HCT116 (cell line): Measurements from ENCODE around the gene RHPN2. TPM values are rescaled to one million over a fixed set of nuclear protein-coding genes. Genes with fewer than 3 reads are reported as not detected.
A peak's percentile ranks its signal among the peaks of the same experiment; 100 is the strongest.

ENCODE experiments used
- ATAC-seq: fragments of 200-7000 bp; cut with Tn5 transposase; 2 replicates; pipeline ENCODE4 v1.9.1; 2020; ENCODE audit warnings: mild to moderate bottlenecking, moderate library complexity
- BruUV-seq: library from RNA; stranded (reverse); fragments of 400-500 nt; replicated peaks from 2 replicates; lab custom pipeline; 2021; lab: Mats Ljungman, UMichigan
- CTCF ChIA-PET: fragments of 300-600 bp; sonication (Branson Sonifier 250); formaldehyde crosslinking; loops from one replicate; lab custom pipeline; 2021; ENCODE audit warnings: antibody characterized with exemption; lab: Charles Lee
- POLR2A ChIA-PET: fragments of 300-600, 350-600 bp; sonication (Branson Sonifier 250); formaldehyde crosslinking; loops from one replicate; lab custom pipeline; 2021; ENCODE audit warnings: antibody characterized with exemption; lab: Charles Lee
- RAD21 ChIA-PET, 2 experiments: fragments of 300-600 bp; sonication (Branson Sonifier 250); formaldehyde crosslinking; loops; one replicate each; lab custom pipeline; 2023; ENCODE audit warnings: low total read pairs in 2 of 2; ENCODE audit not compliant: uncharacterized antibody in 2 of 2, unreplicated experiment in 2 of 2, low non-redundant PET in 1 of 2; lab: Charles Lee
- DNase-seq: peaks from one replicate; pipeline ENCODE4 v3.0.0-alpha.2; 2010; ENCODE audit warnings: low read depth, low spot score
- H2AFZ ChIP-seq: fragments of 200-600 bp; shearing (Covaris generic), sonication (generic); 2 replicates; pipeline ENCODE4 v1.6.1; 2017; ENCODE audit warnings: low read depth, mixed run types, mixed read lengths, antibody characterized with exemption, low read length; ENCODE audit not compliant: poor library complexity, severe bottlenecking
- H3K27ac ChIP-seq: 2 replicates; pipeline ENCODE4 v1.5.1; 2012; ENCODE audit warnings: low read depth, low read length
- H3K27me3 ChIP-seq: fragments of 200-600 bp; sonication (generic); 2 replicates; pipeline ENCODE4 v1.6.1; 2016; ENCODE audit warnings: mixed run types, low read length, mixed read lengths; ENCODE audit not compliant: insufficient read depth
- H3K36me3 ChIP-seq, 2 experiments: fragments of 200-500 bp in 1 of 2; fragments of 200-600 bp in 1 of 2; sonication (Bioruptor generic) in 1 of 2; sonication (generic) in 1 of 2; 2 replicates each; pipeline versions ENCODE4 v1.5.1 to v1.6.1; 2014 to 2016; ENCODE audit warnings: low read length in 2 of 2, inconsistent platforms in 1 of 2, mixed read lengths in 1 of 2, mixed run types in 1 of 2; ENCODE audit not compliant: insufficient read depth in 2 of 2, control insufficient read depth in 1 of 2
- H3K4me1 ChIP-seq, 2 experiments: fragments of 200-600 bp in 1 of 2; sonication (generic) in 1 of 2; 2 replicates each; pipeline versions ENCODE4 v1.5.1 to v1.6.1; 2012 to 2017; ENCODE audit warnings: low read length in 2 of 2, inconsistent platforms in 1 of 2, mild to moderate bottlenecking in 1 of 2, mixed read lengths in 1 of 2, mixed run types in 1 of 2, moderate library complexity in 1 of 2; ENCODE audit not compliant: insufficient read depth in 2 of 2, control insufficient read depth in 1 of 2
- H3K4me2 ChIP-seq: fragments of 200-600 bp; sonication (generic); 2 replicates; pipeline ENCODE4 v1.6.1; 2017; ENCODE audit warnings: mixed run types, low read length, mixed read lengths
- H3K4me3 ChIP-seq, 2 experiments: fragments of 200-600 bp in 1 of 2; sonication (generic) in 1 of 2; replicated peaks in 1 of 2; 2 replicates each; pipeline ENCODE4 v1.5.1; 2011 to 2016; ENCODE audit warnings: low read length in 2 of 2, control low read depth in 1 of 2, low read depth in 1 of 2, mild to moderate bottlenecking in 1 of 2, mixed read lengths in 1 of 2, mixed run types in 1 of 2
- H3K79me2 ChIP-seq: fragments of 200-600 bp; sonication (generic); 2 replicates; pipeline ENCODE4 v1.6.1; 2017; ENCODE audit warnings: mild to moderate bottlenecking, mixed run types, low read length, moderate library complexity, mixed read lengths; ENCODE audit not compliant: insufficient read depth
- H3K9ac ChIP-seq: fragments of 200-600 bp; sonication (generic); 2 replicates; pipeline ENCODE4 v1.6.1; 2016; ENCODE audit warnings: low read length, mixed read lengths
- H3K9me2 ChIP-seq: fragments of 200-600 bp; sonication (generic), shearing (Covaris generic); 2 replicates; pipeline ENCODE4 v1.6.1; 2017; ENCODE audit warnings: mixed run types, mild to moderate bottlenecking, moderate library complexity; ENCODE audit not compliant: insufficient read depth
- H3K9me3 ChIP-seq, 2 experiments: fragments of 200-500 bp in 1 of 2; fragments of 200-600 bp in 1 of 2; sonication (Bioruptor generic) in 1 of 2; sonication (generic) in 1 of 2; 2 replicates each; pipeline ENCODE4 v1.6.1; 2014 to 2017; ENCODE audit warnings: low read length in 2 of 2, mixed read lengths in 2 of 2, inconsistent platforms in 1 of 2, low read depth in 1 of 2, mild to moderate bottlenecking in 1 of 2, mixed run types in 1 of 2, moderate library complexity in 1 of 2; ENCODE audit not compliant: control insufficient read depth in 1 of 2, insufficient read depth in 1 of 2
- H4K20me1 ChIP-seq: fragments of 200-600 bp; sonication (generic), shearing (Covaris generic); 2 replicates; pipeline ENCODE4 v1.6.1; 2017; ENCODE audit warnings: mixed run types, mild to moderate bottlenecking, moderate library complexity; ENCODE audit not compliant: insufficient read depth
- CBX3 ChIP-seq: IDR thresholded peaks from 2 replicates; pipeline ENCODE4 v1.6.1; 2012; ENCODE audit warnings: low read depth
- CEBPB ChIP-seq: IDR thresholded peaks from 2 replicates; pipeline ENCODE4 v1.6.1; 2012; ENCODE audit warnings: low read depth
- EGR1 ChIP-seq: IDR thresholded peaks from 2 replicates; pipeline ENCODE4 v1.6.1; 2012; ENCODE audit warnings: low read depth
- EZH2 ChIP-seq: fragments of 200-600 bp; sonication (generic); IDR thresholded peaks from 2 replicates; pipeline ENCODE4 v1.6.1; 2017; ENCODE audit warnings: antibody characterized with exemption, mixed run types
- EZH2phosphoT487 ChIP-seq: fragments of 200-600 bp; IDR thresholded peaks from 2 replicates; pipeline ENCODE4 v1.6.1; 2018; ENCODE audit warnings: antibody characterized with exemption, borderline replicate concordance
- FOSL1 ChIP-seq: IDR thresholded peaks from 2 replicates; pipeline ENCODE4 v1.6.1; 2012; ENCODE audit warnings: low read depth
- JUND ChIP-seq: IDR thresholded peaks from 2 replicates; pipeline ENCODE4 v1.6.1; 2012
- POLR2A ChIP-seq: IDR thresholded peaks from 2 replicates; pipeline ENCODE4 v1.7.0; 2011; ENCODE audit warnings: borderline replicate concordance; ENCODE audit not compliant: insufficient read depth, insufficient read length; ENCODE audit errors: extremely low read depth
- POLR2AphosphoS5 ChIP-seq: IDR thresholded peaks from 2 replicates; pipeline ENCODE4 v1.6.1; 2011; ENCODE audit warnings: mild to moderate bottlenecking, low read depth, low read length, moderate library complexity
- RAD21 ChIP-seq: IDR thresholded peaks from 2 replicates; pipeline ENCODE4 v1.6.1; 2012; ENCODE audit warnings: low read depth, mild to moderate bottlenecking
- SIN3A ChIP-seq: IDR thresholded peaks from 2 replicates; pipeline ENCODE4 v1.6.1; 2012; ENCODE audit warnings: low read depth
- SP1 ChIP-seq: IDR thresholded peaks from 2 replicates; pipeline ENCODE4 v1.6.1; 2012; ENCODE audit warnings: low read depth
- SRF ChIP-seq: IDR thresholded peaks from 2 replicates; pipeline ENCODE4 v1.6.1; 2012; ENCODE audit warnings: low read depth
- TCF7L2 ChIP-seq: IDR thresholded peaks from 2 replicates; pipeline ENCODE4 v1.7.0; 2011; ENCODE audit warnings: borderline replicate concordance, inconsistent platforms; ENCODE audit not compliant: insufficient read depth, insufficient read length; ENCODE audit errors: extremely low read depth
- ZFX ChIP-seq: fragments of 450-650 bp; IDR thresholded peaks from 2 replicates; pipeline ENCODE4 v1.6.1; 2017
- ZNF274 ChIP-seq: fragments of 200-500 bp; sonication (Bioruptor generic); IDR thresholded peaks from 2 replicates; pipeline ENCODE4 v1.6.1; 2014; ENCODE audit warnings: mild to moderate bottlenecking, low read depth, low read length, inconsistent platforms
- intact Hi-C: fragments of 100-400 bp; cut with micrococcal nuclease; formaldehyde crosslinking; loops from 2 replicates; pipeline ENCODE4 v1.10.0; 2022
- total RNA-seq: library from RNA; stranded (reverse); gene quantifications from one replicate; pipeline ENCODE4 v1.2.1, GENCODE V29; 2021; ENCODE audit not compliant: unreplicated experiment
- TF ChIP-seq, protein P1 (sequence below): IDR thresholded peaks from 2 replicates; pipeline ENCODE4 v1.6.1; 2012
- TF ChIP-seq, protein P2 (sequence below): IDR thresholded peaks from 2 replicates; pipeline ENCODE4 v1.6.1; 2011; ENCODE audit warnings: mild to moderate bottlenecking, low read length, moderate library complexity; ENCODE audit not compliant: insufficient replicate concordance; ENCODE audit errors: extremely low read depth
- TF ChIP-seq, protein P3 (sequence below): IDR thresholded peaks from 2 replicates; pipeline ENCODE4 v1.6.1; 2012; ENCODE audit warnings: low read depth
- TF ChIP-seq, protein P4 (sequence below): IDR thresholded peaks from 2 replicates; pipeline ENCODE4 v1.6.1; 2012

The RHPN2 gene
- total RNA-seq, 1 experiment from 2014 or later = 33.3 TPM

DNA sequence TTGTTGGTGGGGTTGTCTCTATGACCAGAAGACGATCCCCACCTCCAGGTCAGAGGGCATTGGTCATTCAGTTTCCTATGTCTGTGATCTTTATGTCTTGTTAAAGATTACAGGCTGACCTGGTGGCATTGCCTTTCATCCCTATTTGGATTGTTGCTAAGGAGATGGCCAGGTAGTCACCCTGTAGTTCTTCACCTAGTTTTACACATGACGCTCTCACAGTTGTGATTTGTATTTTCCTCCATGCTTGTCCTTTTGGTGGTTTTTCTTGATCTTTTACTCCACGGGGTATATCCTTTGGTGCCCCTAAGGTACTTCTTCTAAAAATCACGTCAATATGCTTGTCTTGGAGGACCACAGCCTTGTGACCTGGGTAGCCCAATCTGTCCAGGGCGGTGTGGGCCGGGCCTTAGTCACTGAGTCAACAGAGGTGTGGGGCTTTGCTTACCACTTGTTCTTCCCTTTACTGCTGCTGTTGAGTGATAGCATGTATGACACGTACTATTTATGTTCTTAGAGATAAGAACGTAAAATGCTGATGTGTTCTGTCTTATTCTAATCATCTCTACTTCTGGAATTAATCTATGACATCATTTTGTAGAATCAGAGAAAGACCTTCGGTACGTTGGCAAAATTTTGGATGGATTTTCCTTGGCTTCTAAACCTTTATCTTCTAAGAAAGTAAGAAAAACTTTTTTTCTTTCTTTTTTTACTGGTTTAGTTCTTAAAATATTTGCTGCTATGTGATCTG lies 36.4 kb upstream of the RHPN2 start:
- TF ChIP-seq CBX3 (no peak), RAD21 (no peak), POLR2A (no peak), POLR2AphosphoS5 (no peak), FOSL1 (no peak), CEBPB (no peak), EZH2 (no peak), SP1 (no peak), ZFX (no peak), SRF (no peak), TCF7L2 (no peak), SIN3A (no peak), EZH2phosphoT487 (no peak), ZNF274 (no peak), JUND (no peak), EGR1 (no peak)
- TF ChIP-seq, protein P1, sequence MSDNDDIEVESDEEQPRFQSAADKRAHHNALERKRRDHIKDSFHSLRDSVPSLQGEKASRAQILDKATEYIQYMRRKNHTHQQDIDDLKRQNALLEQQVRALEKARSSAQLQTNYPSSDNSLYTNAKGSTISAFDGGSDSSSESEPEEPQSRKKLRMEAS = no peak
- TF ChIP-seq, protein P2, sequence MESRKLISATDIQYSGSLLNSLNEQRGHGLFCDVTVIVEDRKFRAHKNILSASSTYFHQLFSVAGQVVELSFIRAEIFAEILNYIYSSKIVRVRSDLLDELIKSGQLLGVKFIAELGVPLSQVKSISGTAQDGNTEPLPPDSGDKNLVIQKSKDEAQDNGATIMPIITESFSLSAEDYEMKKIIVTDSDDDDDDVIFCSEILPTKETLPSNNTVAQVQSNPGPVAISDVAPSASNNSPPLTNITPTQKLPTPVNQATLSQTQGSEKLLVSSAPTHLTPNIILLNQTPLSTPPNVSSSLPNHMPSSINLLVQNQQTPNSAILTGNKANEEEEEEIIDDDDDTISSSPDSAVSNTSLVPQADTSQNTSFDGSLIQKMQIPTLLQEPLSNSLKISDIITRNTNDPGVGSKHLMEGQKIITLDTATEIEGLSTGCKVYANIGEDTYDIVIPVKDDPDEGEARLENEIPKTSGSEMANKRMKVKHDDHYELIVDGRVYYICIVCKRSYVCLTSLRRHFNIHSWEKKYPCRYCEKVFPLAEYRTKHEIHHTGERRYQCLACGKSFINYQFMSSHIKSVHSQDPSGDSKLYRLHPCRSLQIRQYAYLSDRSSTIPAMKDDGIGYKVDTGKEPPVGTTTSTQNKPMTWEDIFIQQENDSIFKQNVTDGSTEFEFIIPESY = no peak
- TF ChIP-seq, protein P3, sequence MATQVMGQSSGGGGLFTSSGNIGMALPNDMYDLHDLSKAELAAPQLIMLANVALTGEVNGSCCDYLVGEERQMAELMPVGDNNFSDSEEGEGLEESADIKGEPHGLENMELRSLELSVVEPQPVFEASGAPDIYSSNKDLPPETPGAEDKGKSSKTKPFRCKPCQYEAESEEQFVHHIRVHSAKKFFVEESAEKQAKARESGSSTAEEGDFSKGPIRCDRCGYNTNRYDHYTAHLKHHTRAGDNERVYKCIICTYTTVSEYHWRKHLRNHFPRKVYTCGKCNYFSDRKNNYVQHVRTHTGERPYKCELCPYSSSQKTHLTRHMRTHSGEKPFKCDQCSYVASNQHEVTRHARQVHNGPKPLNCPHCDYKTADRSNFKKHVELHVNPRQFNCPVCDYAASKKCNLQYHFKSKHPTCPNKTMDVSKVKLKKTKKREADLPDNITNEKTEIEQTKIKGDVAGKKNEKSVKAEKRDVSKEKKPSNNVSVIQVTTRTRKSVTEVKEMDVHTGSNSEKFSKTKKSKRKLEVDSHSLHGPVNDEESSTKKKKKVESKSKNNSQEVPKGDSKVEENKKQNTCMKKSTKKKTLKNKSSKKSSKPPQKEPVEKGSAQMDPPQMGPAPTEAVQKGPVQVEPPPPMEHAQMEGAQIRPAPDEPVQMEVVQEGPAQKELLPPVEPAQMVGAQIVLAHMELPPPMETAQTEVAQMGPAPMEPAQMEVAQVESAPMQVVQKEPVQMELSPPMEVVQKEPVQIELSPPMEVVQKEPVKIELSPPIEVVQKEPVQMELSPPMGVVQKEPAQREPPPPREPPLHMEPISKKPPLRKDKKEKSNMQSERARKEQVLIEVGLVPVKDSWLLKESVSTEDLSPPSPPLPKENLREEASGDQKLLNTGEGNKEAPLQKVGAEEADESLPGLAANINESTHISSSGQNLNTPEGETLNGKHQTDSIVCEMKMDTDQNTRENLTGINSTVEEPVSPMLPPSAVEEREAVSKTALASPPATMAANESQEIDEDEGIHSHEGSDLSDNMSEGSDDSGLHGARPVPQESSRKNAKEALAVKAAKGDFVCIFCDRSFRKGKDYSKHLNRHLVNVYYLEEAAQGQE = no peak
- TF ChIP-seq, protein P4, sequence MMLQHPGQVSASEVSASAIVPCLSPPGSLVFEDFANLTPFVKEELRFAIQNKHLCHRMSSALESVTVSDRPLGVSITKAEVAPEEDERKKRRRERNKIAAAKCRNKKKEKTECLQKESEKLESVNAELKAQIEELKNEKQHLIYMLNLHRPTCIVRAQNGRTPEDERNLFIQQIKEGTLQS = no peak
- intact Hi-C loops = no loop called here
- H4K20me1 ChIP-seq = no peaks in the 10 kb centered on the region
- no peak overlapping the region for H3K4me2 ChIP-seq
- ATAC-seq (peak; percentile 52; the same call in 1 of the 2 replicates), DNase-seq (no peak)
- H3K9ac ChIP-seq = no peak overlapping the region
- no peak overlapping the region for H3K27ac ChIP-seq
- H3K4me1 ChIP-seq = peaks cover 6 to 27% of the 10 kb centered on the region in 2 experiments; a peak in 3 of 4 replicates
- no peak overlapping the region for H3K4me3 ChIP-seq
- no TSS peak for BruUV-seq
- no peaks in the 10 kb centered on the region for H3K27me3 ChIP-seq
- ChIA-PET CTCF (no interaction called here), POLR2A (no interaction called here), RAD21 (no interaction called here)
- H3K9me2 ChIP-seq = no peaks in the 10 kb centered on the region
- no peak overlapping the region for H2AFZ ChIP-seq
- H3K9me3 ChIP-seq = no peaks in the 10 kb centered on the region
- H3K79me2 ChIP-seq = no peaks in the 10 kb centered on the region
- peaks cover 11 to 12% of the 10 kb centered on the region in 2 experiments; a peak in 2 of 4 replicates for H3K36me3 ChIP-seq
